GM19193 (cell line): ENCODE data around the gene GALNTL6.

Experiments used
- POLR2A ChIP-seq: IDR thresholded peaks from 4 replicates; pipeline ENCODE4 v1.6.1; 2011; ENCODE audit not compliant: insufficient read depth, insufficient read length; ENCODE audit errors: extremely low read depth

The GALNTL6 gene

GRCh38 chr4:172806841-172807240, 993.6 kb downstream of the GALNTL6 start:
- TF ChIP-seq POLR2A: no peak

GRCh38 chr4:172808196-172808595, 995.0 kb downstream of the GALNTL6 start:
- no peak for TF ChIP-seq POLR2A

- no peak for TF ChIP-seq POLR2A
Measured at GRCh38 chr4:172809319-172809718, 996.1 kb downstream of the GALNTL6 start.

- TF ChIP-seq POLR2A: no peak
Measured at GRCh38 chr4:172813359-172813923, 1000.2 kb downstream of the GALNTL6 start.

GRCh38 chr4:172815499-172816164, 1002.4 kb downstream of the GALNTL6 start:
- no peak for TF ChIP-seq POLR2A

GRCh38 chr4:172818901-172819300, 1005.7 kb downstream of the GALNTL6 start:
- TF ChIP-seq POLR2A: no peak

GRCh38 chr4:172819353-172819752, 1006.1 kb downstream of the GALNTL6 start:
- TF ChIP-seq POLR2A: no peak

GRCh38 chr4:172822331-172822730, 1009.1 kb downstream of the GALNTL6 start:
- TF ChIP-seq POLR2A: no peak

- TF ChIP-seq POLR2A: no peak
Measured at GRCh38 chr4:172826346-172826745, 1013.1 kb downstream of the GALNTL6 start.

GRCh38 chr4:172826861-172827260, 1013.7 kb downstream of the GALNTL6 start:
- no peak for TF ChIP-seq POLR2A

- no peak for TF ChIP-seq POLR2A
Measured at GRCh38 chr4:172830295-172830764, 1017.1 kb downstream of the GALNTL6 start.

- TF ChIP-seq POLR2A: no peak
Measured at GRCh38 chr4:172836661-172837060, 1023.5 kb downstream of the GALNTL6 start.

- TF ChIP-seq POLR2A: no peak
Measured at GRCh38 chr4:172838111-172838510, 1024.9 kb downstream of the GALNTL6 start.

- no peak for TF ChIP-seq POLR2A
Measured at GRCh38 chr4:172838943-172839342, 1025.7 kb downstream of the GALNTL6 start.

- TF ChIP-seq POLR2A: no peak
Measured at GRCh38 chr4:172842779-172843178, 1029.6 kb downstream of the GALNTL6 start.

GRCh38 chr4:172843192-172843591, 1030.0 kb downstream of the GALNTL6 start:
- no peak for TF ChIP-seq POLR2A
